ENCODE data around the gene KIR3DL1.
"Not testable (repeated sequence)": the region's sequence is repeated elsewhere in the genome, so short reads cannot be mapped to it uniquely, and the experiment has no call there.

KIR3DL1 gene

GRCh38 chr19:54859421-54859820, 43.2 kb downstream of the KIR3DL1 start:
- H3K36me3 ChIP-seq (ENCODE audit: insufficient read depth, low read depth, low read length); H3K4me1 ChIP-seq (ENCODE audit: insufficient read depth, low read length); H3K4me3 ChIP-seq (ENCODE audit: low read length); H3K27ac ChIP-seq (ENCODE audit: low read length); H3K9ac ChIP-seq (ENCODE audit: low read depth, low read length); H3K27me3 ChIP-seq (ENCODE audit: insufficient read depth, low read length): not testable (repeated sequence)
- peaks cover 41% of the 10 kb centered on the region for H3K9me3 ChIP-seq (ENCODE audit: insufficient read depth, low read depth, low read length)

GRCh38 chr19:54863459-54863858, 47.2 kb downstream of the KIR3DL1 start:
- peaks cover 31% of the 10 kb centered on the region; the same call in 1 of the 2 replicates for H3K9me3 ChIP-seq (ENCODE audit: insufficient read depth, low read depth, low read length)
- not testable (repeated sequence) for H3K9ac ChIP-seq (ENCODE audit: low read depth, low read length); H3K36me3 ChIP-seq (ENCODE audit: insufficient read depth, low read depth, low read length); H3K4me1 ChIP-seq (ENCODE audit: insufficient read depth, low read length); H3K27ac ChIP-seq (ENCODE audit: low read length); H3K27me3 ChIP-seq (ENCODE audit: insufficient read depth, low read length); H3K4me3 ChIP-seq (ENCODE audit: low read length)

GRCh38 chr19:54871696-54872095, 55.4 kb downstream of the KIR3DL1 start:
- no peaks in the 10 kb centered on the region for H3K36me3 ChIP-seq (ENCODE audit: insufficient read depth, low read depth, low read length)
- H3K27me3 ChIP-seq (ENCODE audit: insufficient read depth, low read length) = 0 out of 2 replicates have a peak, but pooled peaks cover 6% of the 10 kb centered on the region
- H3K9ac ChIP-seq (ENCODE audit: low read depth, low read length) = no peak overlapping the region
- H3K27ac ChIP-seq (ENCODE audit: low read length) = no peak overlapping the region
- peaks cover 9% of the 10 kb centered on the region; the same call in 1 of the 2 replicates for H3K9me3 ChIP-seq (ENCODE audit: insufficient read depth, low read depth, low read length)
- H3K4me3 ChIP-seq (ENCODE audit: low read length) = no peak overlapping the region
- H3K4me1 ChIP-seq (ENCODE audit: insufficient read depth, low read length) = no peaks in the 10 kb centered on the region

- no peaks in the 10 kb centered on the region for H3K36me3 ChIP-seq (ENCODE audit: insufficient read depth, low read depth, low read length)
- no peaks in the 10 kb centered on the region; the same call in 1 of the 2 replicates for H3K4me1 ChIP-seq (ENCODE audit: insufficient read depth, low read length)
- no peak within 1 kb of the TSS for H3K9ac ChIP-seq (ENCODE audit: low read depth, low read length)
- H3K27ac ChIP-seq (ENCODE audit: low read length) = no peak within 1 kb of the TSS
- peaks cover 5% of the 10 kb centered on the region; the same call in 1 of the 2 replicates for H3K9me3 ChIP-seq (ENCODE audit: insufficient read depth, low read depth, low read length)
- H3K27me3 ChIP-seq (ENCODE audit: insufficient read depth, low read length) = 0 out of 2 replicates have a peak, but pooled peaks cover 6% of the 10 kb centered on the region
- H3K4me3 ChIP-seq (ENCODE audit: low read length) = no peak within 1 kb of the TSS
These were observed 57.7 kb downstream of the KIR3DL1 start, which contains the start of gene FCAR for GRCh38 chr19:54873990-54874389. FCAR (plus strand) TSS chr19:54874235; CDS start chr19:54874290, 55 bp downstream.

GRCh38 chr19:54875506-54875905, 59.2 kb downstream of the KIR3DL1 start:
- no peak overlapping the region for H3K27ac ChIP-seq (ENCODE audit: low read length)
- H3K4me3 ChIP-seq (ENCODE audit: low read length) = no peak overlapping the region
- no peaks in the 10 kb centered on the region; the same call in 1 of the 2 replicates for H3K9me3 ChIP-seq (ENCODE audit: insufficient read depth, low read depth, low read length)
- H3K36me3 ChIP-seq (ENCODE audit: insufficient read depth, low read depth, low read length) = no peaks in the 10 kb centered on the region
- peaks cover 10% of the 10 kb centered on the region; the same call in 1 of the 2 replicates for H3K27me3 ChIP-seq (ENCODE audit: insufficient read depth, low read length)
- H3K4me1 ChIP-seq (ENCODE audit: insufficient read depth, low read length) = no peaks in the 10 kb centered on the region; the same call in 1 of the 2 replicates
- no peak overlapping the region for H3K9ac ChIP-seq (ENCODE audit: low read depth, low read length)

GRCh38 chr19:54877471-54877870, 61.2 kb downstream of the KIR3DL1 start:
- Histone ChIP-seq H3K27me3 (ENCODE audit: insufficient read depth, low read length) (peaks cover 17% of the 10 kb centered on the region), H3K9ac (ENCODE audit: low read depth, low read length) (no peak overlapping the region), H3K4me3 (ENCODE audit: low read length) (no peak overlapping the region), H3K27ac (ENCODE audit: low read length) (no peak overlapping the region), H3K36me3 (ENCODE audit: insufficient read depth, low read depth, low read length) (no peaks in the 10 kb centered on the region), H3K4me1 (ENCODE audit: insufficient read depth, low read length) (no peaks in the 10 kb centered on the region; the same call in 1 of the 2 replicates), H3K9me3 (ENCODE audit: insufficient read depth, low read depth, low read length) (no peaks in the 10 kb centered on the region; the same call in 1 of the 2 replicates)

All from iPS-20b (cell line).